GM13976 (cell line): ENCODE data around the gene ADAM8.
A peak's percentile ranks its signal among the peaks of the same experiment; 100 is the strongest.

ENCODE experiments used
- DNase-seq: peaks from one replicate; pipeline ENCODE4 v3.0.0; 2012; ENCODE audit warnings: low spot score
- CTCF ChIP-seq: IDR thresholded peaks from 2 replicates; pipeline ENCODE4 v1.5.1; 2012; ENCODE audit warnings: borderline replicate concordance, mild to moderate bottlenecking; ENCODE audit not compliant: insufficient read depth; ENCODE audit errors: extremely low read depth, missing control alignments, control extremely low read depth
- in situ Hi-C: fragments of 300-500 bp; cut with MboI; formaldehyde crosslinking; loops from one replicate; pipeline ENCODE4 v1.12.0; 2022; ENCODE audit warnings: low sequenced_read_pairs, mixed read lengths, inconsistent platforms; ENCODE audit not compliant: unreplicated experiment

Gene ADAM8

GRCh38 chr10:133264461-133264860 is 12.2 kb downstream of the ADAM8 start:
- no peak for TF ChIP-seq CTCF
- no peak for DNase-seq
- in situ Hi-C loops = no loop called here

GRCh38 chr10:133263674-133264073 is 13.0 kb downstream of the ADAM8 start:
- DNase-seq = no peak
- in situ Hi-C loops = no loop called here
- TF ChIP-seq CTCF = no peak

DNA sequence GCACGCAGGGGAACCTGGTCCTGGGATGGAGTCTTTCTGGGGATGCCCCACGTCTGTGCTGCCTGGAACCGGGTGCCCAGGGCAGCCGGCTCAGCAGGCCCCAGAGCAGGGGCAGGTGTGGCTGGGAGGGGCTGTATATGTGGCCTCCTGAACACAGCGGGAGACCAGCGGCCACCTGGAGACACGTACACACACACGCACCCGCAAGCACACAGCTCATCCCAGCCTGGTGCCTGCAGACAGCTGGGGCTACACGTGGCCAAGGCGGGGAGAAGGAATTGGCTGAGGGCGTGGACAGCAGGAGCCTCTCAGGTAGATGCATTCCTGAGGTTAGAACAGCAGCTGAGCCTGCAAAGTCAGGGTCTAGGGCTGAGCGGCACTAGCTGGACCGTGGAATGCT is 14.0 kb downstream of the ADAM8 start:
- no peak for DNase-seq
- no peak for TF ChIP-seq CTCF
- in situ Hi-C loops = no loop called here

- DNase-seq = peak; percentile 97
- TF ChIP-seq CTCF = no peak
- in situ Hi-C loops = no loop called here
These were observed 14.8 kb downstream of the ADAM8 start for GRCh38 chr10:133261726-133262325.

GRCh38 chr10:133260895-133261725 is 15.6 kb downstream of the ADAM8 start:
- in situ Hi-C loops = no loop called here
- DNase-seq = peak; percentile 81
- TF ChIP-seq CTCF = no peak

- TF ChIP-seq CTCF = no peak
- in situ Hi-C loops = no loop called here
- DNase-seq = no peak
These were observed 17.1 kb downstream of the ADAM8 start for GRCh38 chr10:133259602-133259989.
